GM06990 (cell line): ENCODE results near the gene IVD.

Experiments
- DNase-seq: peaks from one replicate; pipeline ENCODE4 v3.0.0-alpha.2; 2011; ENCODE audit not compliant: insufficient read length; ENCODE audit errors: extremely low read depth
- H3K27me3 ChIP-seq: replicated peaks from 2 replicates; pipeline ENCODE4 v1.6.0; 2011; ENCODE audit warnings: low read length; ENCODE audit not compliant: control insufficient read depth, insufficient read depth
- H3K36me3 ChIP-seq: 2 replicates; pipeline ENCODE4 v1.5.1; 2011; ENCODE audit warnings: low read length; ENCODE audit not compliant: control insufficient read depth, insufficient read depth
- H3K4me3 ChIP-seq: replicated peaks from 2 replicates; pipeline ENCODE4 v1.5.1; 2011; ENCODE audit warnings: low read depth, mild to moderate bottlenecking, control low read depth, low read length
- CTCF ChIP-seq: IDR thresholded peaks from 2 replicates; pipeline ENCODE4 v1.5.1; 2011; ENCODE audit warnings: low read length, control low read depth, mild to moderate bottlenecking, inconsistent platforms; ENCODE audit not compliant: insufficient read depth, poor library complexity, severe bottlenecking

Gene IVD

GRCh38 chr15:40440743-40441564 is 35.4 kb downstream of the IVD start, which contains the start of gene BAHD1:
BAHD1 (plus strand) TSS chr15:40440953; CDS start chr15:40458465, 17,512 bp downstream.
- peaks cover 2% of the 10 kb centered on the region for H3K27me3 ChIP-seq
- H3K4me3 ChIP-seq, result peak within 1 kb of the TSS; percentile 78
- peak; percentile 95 for DNase-seq
- H3K36me3 ChIP-seq, result no peaks in the 10 kb centered on the region
- peak; percentile 31 for TF ChIP-seq CTCF

- TF ChIP-seq CTCF, result peak; percentile 3
These were observed 36.3 kb downstream of the IVD start for GRCh38 chr15:40441565-40442531.

GRCh38 chr15:40443255-40443654 is 37.7 kb downstream of the IVD start:
- TF ChIP-seq CTCF, result no peak
- no peak for DNase-seq
- Histone ChIP-seq H3K27me3 (no peaks in the 10 kb centered on the region; the same call in 1 of the 2 replicates), H3K4me3 (no peak overlapping the region), H3K36me3 (no peaks in the 10 kb centered on the region)

More at GRCh38 chr15:40441565-40442531, 36.3 kb downstream of the IVD start:
- peak; percentile 37 for DNase-seq
- Histone ChIP-seq H3K27me3 (no peaks in the 10 kb centered on the region; the same call in 1 of the 2 replicates), H3K4me3 (peak overlapping the region; percentile 78), H3K36me3 (no peaks in the 10 kb centered on the region)

- no peak for TF ChIP-seq CTCF
- DNase-seq, result no peak
- H3K27me3 ChIP-seq, result no peaks in the 10 kb centered on the region; the same call in 1 of the 2 replicates
- no peak overlapping the region for H3K4me3 ChIP-seq
- H3K36me3 ChIP-seq, result no peaks in the 10 kb centered on the region
These were observed 38.3 kb downstream of the IVD start for GRCh38 chr15:40443846-40444245.

- no peaks in the 10 kb centered on the region; the same call in 1 of the 2 replicates for H3K27me3 ChIP-seq
- H3K4me3 ChIP-seq, result no peak overlapping the region
- no peaks in the 10 kb centered on the region; the same call in 1 of the 2 replicates for H3K36me3 ChIP-seq
- no peak for DNase-seq
- TF ChIP-seq CTCF, result no peak
These were observed 39.1 kb downstream of the IVD start for GRCh38 chr15:40444736-40445135.
